K562 (cell line): Measurements from ENCODE around the gene GCNT3.

Experiments used
- EP300 ChIP-seq: IDR thresholded peaks from 2 replicates; pipeline ENCODE4 v1.6.1; 2012; ENCODE audit warnings: low read length, improper control_type of control experiment
- EZH2 ChIP-seq: IDR thresholded peaks from 2 replicates; pipeline ENCODE4 v1.6.1; 2012; ENCODE audit warnings: low read depth, mild to moderate bottlenecking, inconsistent platforms, low read length, borderline replicate concordance
- HDAC6 ChIP-seq: IDR thresholded peaks from 2 replicates; pipeline ENCODE4 v1.6.1; 2012; ENCODE audit warnings: low read depth, mild to moderate bottlenecking, control low read depth, inconsistent platforms, low read length, moderate library complexity
- MEIS2 ChIP-seq: fragments of 450-650 bp; IDR thresholded peaks from 2 replicates; pipeline ENCODE4 v1.6.1; 2014; ENCODE audit warnings: mild to moderate bottlenecking; ENCODE audit not compliant: partially characterized antibody
- POLR2A ChIP-seq: fragments of 450-650 bp; conservative IDR thresholded peaks from 2 replicates; pipeline ENCODE4 v1.6.1; 2016
- RFX5 ChIP-seq: IDR thresholded peaks from 2 replicates; pipeline ENCODE4 v1.6.1; 2011; ENCODE audit warnings: low read depth, mild to moderate bottlenecking, improper control_type of control experiment, low read length
- ZKSCAN1 ChIP-seq: fragments of 150-350 bp; IDR thresholded peaks from 2 replicates; pipeline ENCODE4 v1.6.1; 2016; ENCODE audit warnings: low read depth, low read length
- ZNF174 ChIP-seq: fragments of 250-450 bp; sonication (Bioruptor Pico); IDR thresholded peaks from 2 replicates; pipeline ENCODE4 v1.4.0; 2020; ENCODE audit warnings: mild to moderate bottlenecking
- TF ChIP-seq, protein P1 (sequence below): sonication (generic); formaldehyde crosslinking; IDR thresholded peaks from 2 replicates; pipeline ENCODE4 v1.8.0; 2022; ENCODE audit warnings: missing genetic modification reagents, mild to moderate bottlenecking, borderline replicate concordance

- TF ChIP-seq RFX5, result no peak
- no peak for TF ChIP-seq MEIS2
- TF ChIP-seq HDAC6, result no peak
- no peak for TF ChIP-seq POLR2A
- TF ChIP-seq ZNF174 (CRISPR knock-in tag), result no peak
- no peak for TF ChIP-seq ZKSCAN1
- TF ChIP-seq EP300, result no peak
- TF ChIP-seq, protein P1, sequence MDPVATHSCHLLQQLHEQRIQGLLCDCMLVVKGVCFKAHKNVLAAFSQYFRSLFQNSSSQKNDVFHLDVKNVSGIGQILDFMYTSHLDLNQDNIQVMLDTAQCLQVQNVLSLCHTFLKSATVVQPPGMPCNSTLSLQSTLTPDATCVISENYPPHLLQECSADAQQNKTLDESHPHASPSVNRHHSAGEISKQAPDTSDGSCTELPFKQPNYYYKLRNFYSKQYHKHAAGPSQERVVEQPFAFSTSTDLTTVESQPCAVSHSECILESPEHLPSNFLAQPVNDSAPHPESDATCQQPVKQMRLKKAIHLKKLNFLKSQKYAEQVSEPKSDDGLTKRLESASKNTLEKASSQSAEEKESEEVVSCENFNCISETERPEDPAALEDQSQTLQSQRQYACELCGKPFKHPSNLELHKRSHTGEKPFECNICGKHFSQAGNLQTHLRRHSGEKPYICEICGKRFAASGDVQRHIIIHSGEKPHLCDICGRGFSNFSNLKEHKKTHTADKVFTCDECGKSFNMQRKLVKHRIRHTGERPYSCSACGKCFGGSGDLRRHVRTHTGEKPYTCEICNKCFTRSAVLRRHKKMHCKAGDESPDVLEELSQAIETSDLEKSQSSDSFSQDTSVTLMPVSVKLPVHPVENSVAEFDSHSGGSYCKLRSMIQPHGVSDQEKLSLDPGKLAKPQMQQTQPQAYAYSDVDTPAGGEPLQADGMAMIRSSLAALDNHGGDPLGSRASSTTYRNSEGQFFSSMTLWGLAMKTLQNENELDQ (CRISPR knock-in tag), result no peak
- TF ChIP-seq EZH2, result no peak
Measured at GRCh38 chr15:59570315-59570714, 41.3 kb upstream of the GCNT3 start.
